CD4-positive, alpha-beta T cell treated with Interleukin-6 at 100 ng/mL for 8 hours (primary cell): Measurements from ENCODE around the gene KCNAB2.
"Not testable (repeated sequence)": the region's sequence is repeated elsewhere in the genome, so short reads cannot be mapped to it uniquely, and the experiment has no call there.

ENCODE experiments used
- DNase-seq: peaks from one replicate; pipeline ENCODE4 v3.0.0-alpha.2; 2020; ENCODE audit warnings: mixed read lengths, low spot score

KCNAB2 gene

GRCh38 chr1:6010554-6010953 is 35.1 kb upstream of the KCNAB2 start:
- no peak for DNase-seq

- no peak for DNase-seq
Observed at GRCh38 chr1:6011161-6011945, 34.3 kb upstream of the KCNAB2 start.

GRCh38 chr1:6011946-6012258 is 33.8 kb upstream of the KCNAB2 start:
- no peak for DNase-seq

DNA sequence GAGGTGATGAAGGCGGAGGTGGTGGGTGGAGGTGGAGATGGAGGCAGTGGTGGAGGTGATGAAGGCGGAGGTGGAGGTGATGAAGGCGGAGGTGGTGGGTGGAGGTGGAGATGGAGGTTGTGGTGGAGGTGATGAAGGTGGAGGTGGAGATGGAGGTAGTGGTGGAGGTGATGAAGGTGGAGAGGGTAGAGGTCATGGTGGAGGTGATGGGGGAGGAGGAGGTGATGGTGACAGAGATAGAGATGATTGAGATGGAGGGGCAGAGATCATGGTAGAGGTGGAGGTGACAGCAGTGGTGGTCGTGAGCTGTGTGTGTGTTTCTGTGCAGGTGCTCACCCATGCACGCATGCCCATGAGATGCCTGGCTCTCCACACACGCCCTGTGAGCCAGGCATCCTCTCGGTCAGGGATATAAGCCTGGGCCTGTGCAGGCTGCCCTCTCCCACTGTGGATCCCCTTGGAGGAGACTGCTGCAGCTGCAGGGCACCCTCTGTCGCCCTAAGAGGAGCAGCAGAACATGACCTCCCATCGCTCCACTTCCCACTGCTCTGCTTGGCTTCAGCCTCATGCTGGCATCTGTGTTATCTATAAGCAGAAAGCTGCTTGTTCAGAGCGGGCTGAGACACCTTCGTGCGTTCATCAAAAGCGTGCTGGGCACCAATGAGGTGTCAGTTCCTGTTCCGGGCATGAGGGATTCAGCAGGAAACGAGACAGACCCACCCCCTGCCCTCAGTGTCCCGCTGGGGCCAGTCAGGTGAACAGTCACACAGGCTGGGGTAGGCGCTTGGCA is 33.0 kb upstream of the KCNAB2 start:
- DNase-seq = no peak

- DNase-seq = no peak
Observed at GRCh38 chr1:6013491-6013890, 32.2 kb upstream of the KCNAB2 start.

GRCh38 chr1:6014130-6014999 is 31.3 kb upstream of the KCNAB2 start:
- no peak for DNase-seq

DNA sequence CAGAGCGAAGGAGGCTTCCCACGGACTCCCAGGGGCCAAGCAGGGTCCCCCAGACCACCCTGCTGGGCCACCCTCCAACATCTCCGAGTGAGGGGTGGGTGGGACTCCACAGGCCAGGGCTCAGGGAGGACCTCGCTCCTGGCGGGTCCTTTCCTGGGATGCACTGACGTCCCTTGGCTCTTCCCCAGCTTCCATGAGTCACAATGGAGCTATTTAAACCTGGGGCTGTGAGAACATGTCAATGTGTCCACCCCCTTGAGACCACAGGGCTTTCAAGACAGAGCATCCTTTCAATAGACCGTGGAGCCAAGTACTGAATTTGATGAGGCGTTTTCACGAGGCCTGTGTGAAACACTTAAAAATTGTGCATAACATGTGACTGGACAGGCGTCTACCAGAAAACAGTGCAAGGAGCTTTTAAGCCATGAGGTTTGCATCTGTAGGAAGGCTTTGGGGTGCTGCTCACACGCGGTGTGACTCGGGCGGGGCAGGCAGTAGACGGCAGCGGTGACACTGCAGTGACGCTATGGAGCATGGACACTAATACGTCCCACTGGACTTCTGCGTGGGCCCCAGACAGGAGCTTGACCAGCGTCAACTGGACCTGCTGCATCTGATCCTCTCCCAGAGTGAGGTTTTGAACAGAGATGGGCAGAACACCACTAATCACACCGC is 29.4 kb upstream of the KCNAB2 start:
- no peak for DNase-seq

DNA sequence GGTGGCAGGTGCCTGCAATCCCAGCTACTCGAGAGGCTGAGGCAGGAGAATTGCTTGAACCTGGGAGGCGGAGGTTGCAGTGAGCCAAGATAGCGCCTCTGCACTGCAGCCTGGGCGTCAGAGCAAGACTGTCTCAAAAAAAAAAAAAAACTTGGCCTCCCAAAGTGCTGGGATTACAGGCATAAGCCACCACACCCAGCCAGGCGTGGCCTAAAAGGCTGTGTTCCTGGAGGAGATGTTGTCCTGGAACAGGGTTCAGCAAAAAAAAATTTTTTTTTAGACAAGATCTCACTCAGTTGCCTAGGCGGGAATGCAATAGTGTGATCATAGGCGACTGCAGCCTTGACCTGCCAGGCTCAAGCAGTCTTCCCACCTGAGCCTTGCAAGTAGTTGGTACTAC is 28.0 kb upstream of the KCNAB2 start:
- DNase-seq = not testable (repeated sequence)

DNA sequence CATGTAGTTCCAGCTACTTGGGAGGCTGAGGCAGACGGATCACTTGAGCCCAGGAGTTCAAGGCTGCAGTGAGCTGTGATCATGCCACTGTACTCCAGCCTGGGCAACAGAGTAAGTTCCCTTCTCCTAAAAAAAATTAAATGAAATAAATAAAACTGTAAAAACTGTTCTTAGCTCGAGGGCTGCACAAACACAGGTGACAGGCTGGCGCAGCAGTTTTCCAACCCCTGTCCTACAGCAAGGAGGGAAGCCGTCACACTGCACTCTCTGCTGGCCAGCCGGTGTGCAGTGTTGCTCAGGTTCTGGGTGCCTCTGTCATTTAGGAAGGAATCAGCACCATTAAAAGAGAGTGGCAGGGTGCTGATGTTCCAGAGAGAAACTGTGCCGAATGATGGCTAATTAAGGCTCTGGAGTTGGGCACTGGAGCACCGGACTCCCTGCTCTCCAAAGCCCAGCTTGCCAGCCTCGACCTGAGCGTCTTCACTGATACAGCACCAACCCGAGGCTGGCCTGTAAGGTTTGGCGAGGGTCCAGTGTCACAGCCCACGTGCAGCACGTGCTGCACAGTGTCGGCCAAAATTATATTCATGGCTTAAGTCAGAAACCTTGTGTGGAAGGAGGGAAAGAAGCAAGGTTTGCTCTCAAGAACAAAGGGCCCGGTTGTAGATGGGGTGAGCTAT is 26.4 kb upstream of the KCNAB2 start:
- no peak for DNase-seq

- DNase-seq = no peak
Observed at GRCh38 chr1:6022193-6022592, 23.5 kb upstream of the KCNAB2 start.

- no peak for DNase-seq
Observed at GRCh38 chr1:6023346-6023745, 22.3 kb upstream of the KCNAB2 start.

DNA sequence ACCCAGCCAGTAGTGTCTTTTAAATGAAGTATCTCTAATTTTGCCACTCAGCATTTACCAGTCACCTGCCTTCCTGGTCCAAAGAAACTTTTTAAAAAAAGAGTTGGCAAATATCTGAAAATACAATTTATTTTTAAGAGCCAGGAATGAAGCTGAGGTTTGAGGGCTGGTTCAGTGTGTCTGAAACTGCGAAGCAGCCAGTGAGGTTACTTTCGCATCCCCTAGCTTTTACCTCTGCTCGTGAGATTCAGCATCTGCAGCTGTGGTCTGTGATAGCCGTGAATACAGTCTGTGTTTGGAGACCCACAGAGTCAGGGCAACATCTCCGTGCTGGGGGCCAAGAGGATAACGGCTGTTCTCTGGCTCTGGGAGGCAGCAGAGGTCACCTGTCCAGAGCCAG is 21.3 kb upstream of the KCNAB2 start:
- DNase-seq = no peak

- no peak for DNase-seq
Observed at GRCh38 chr1:6025269-6026094, 20.2 kb upstream of the KCNAB2 start.

DNA sequence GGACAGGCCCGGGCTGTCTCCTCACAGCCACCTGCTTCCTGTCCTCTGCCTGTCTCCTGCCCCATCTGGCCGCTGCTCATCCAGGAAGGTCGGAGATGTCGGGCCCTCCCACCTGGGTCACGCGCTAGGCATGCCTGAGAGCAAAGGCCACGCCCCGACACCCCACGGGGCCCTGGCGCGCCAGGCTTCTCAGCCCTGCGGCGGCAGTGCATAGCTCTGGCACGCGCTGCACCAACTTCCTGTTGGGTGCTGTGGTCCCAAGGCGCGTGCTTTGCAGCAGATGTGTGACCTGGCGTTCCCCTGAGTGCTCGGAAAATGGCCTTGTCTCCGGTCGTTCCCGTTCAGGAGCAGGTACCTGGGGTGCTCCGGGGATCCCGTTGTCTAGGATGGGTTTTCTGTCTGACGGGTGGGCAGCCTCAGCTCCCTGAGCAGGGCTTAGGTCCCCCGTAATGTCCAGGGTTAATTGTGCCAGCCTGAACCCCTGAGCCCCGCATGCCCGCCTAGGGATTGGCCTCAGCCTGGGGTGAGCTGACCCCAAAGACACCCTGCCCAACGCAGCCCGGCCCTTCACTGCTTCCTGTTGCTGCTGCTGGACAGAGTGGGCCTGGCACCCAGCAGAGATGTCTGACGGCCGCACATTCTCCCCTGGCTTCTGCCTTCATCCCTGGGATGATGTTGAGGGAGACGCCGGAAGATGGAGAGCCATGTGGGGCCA is 19.4 kb upstream of the KCNAB2 start:
- peak; percentile 93 for DNase-seq

GRCh38 chr1:6027591-6027990 is 18.1 kb upstream of the KCNAB2 start:
- no peak for DNase-seq

DNA sequence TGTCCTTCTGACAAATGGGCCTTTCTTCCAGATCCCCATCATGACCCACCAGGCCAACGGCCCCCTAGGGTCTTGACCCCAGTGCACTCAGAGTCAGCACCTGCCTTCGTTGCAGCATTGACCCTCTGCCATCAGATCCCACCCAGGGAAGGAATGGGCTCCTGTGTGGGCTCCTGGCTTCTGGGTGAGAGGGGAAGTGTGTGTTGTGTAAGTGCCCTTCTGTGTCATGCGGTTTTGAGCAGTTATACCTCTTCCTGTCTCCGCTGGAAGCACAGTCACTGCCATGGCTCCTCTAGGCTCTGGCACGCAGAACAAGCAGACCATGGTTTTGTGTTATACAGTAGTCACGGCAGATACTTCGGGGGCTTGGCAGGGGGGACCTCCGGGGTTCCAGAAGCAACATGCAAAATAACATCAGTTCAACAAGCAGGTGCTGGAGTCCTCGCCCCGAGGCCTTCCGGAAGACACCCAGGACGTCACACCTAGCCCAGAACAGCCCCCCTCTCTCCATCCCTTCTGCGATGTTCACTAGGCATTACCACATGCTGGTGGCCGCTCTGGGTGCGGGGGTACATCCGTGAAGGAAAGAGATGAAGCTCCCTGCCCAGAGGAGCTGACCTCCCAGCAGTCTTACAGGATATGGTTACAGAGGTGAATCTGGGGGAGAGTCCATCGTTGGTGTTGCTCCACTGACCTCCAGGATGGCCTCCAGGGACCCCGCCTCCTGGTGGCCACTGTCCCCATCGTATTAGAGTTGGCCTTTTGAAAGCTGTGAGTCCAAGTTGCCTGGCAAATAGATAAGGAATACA is 17.4 kb upstream of the KCNAB2 start:
- peak; percentile 74 for DNase-seq

DNA sequence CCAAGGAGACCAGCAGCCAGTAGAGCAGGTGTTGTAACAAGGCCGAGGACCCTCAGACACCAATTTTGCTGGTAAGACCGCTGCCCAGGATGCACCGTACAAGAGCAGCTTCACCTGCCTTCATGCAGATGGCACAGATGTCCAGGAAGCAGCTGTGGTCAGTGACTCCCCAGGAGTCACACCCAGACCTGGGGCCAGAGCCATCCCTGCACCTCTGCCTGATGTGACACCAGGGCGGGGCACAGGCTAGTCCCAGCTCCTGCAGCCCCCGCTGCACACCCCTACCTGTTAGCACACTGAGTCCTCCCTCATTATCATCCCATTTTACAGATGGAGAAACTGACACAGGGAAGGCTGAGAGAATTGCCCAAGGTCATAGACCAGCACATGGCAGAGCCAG is 16.3 kb upstream of the KCNAB2 start:
- DNase-seq = no peak

DNA sequence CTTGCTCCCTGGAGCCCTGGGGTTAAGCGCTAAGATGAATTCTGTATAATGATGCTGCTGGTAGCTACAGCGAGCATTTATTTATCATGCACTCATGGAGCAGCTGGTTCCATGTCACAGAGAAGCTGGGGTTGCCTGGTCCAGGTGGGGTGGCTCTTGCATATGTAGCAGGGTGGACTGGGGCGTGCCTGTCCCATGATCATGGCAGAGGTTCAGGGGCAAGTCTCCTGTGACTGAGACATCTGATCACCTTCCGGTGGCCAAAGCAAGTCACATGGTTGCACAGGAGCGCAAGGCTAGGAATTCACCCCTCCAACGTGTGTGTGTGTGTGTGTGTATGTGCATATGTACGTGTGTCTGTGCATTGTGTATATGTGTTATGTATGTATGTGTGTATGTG is 15.6 kb upstream of the KCNAB2 start:
- DNase-seq = no peak
